Ishikawa (cell line): ENCODE measurements around the gene RABL3.

Experiments used
- CEBPB ChIP-seq: IDR thresholded peaks from 2 replicates; pipeline ENCODE4 v1.6.1; 2012
- CREB1 ChIP-seq: IDR thresholded peaks from 2 replicates; pipeline ENCODE4 v1.6.1; 2012; ENCODE audit warnings: low read depth
- EGR1 ChIP-seq: IDR thresholded peaks from 2 replicates; pipeline ENCODE4 v1.6.1; 2012
- EP300 ChIP-seq: IDR thresholded peaks from 2 replicates; pipeline ENCODE4 v1.6.1; 2012; ENCODE audit warnings: borderline replicate concordance
- FOXM1 ChIP-seq: IDR thresholded peaks from 2 replicates; pipeline ENCODE4 v1.6.1; 2012; ENCODE audit warnings: low read depth, borderline replicate concordance
- MAX ChIP-seq: IDR thresholded peaks from 2 replicates; pipeline ENCODE4 v1.6.1; 2012
- NFIC ChIP-seq: IDR thresholded peaks from 2 replicates; pipeline ENCODE4 v1.6.1; 2012
- RAD21 ChIP-seq: IDR thresholded peaks from 2 replicates; pipeline ENCODE4 v1.6.1; 2012; ENCODE audit warnings: low read depth
- TCF12 ChIP-seq: IDR thresholded peaks from 2 replicates; pipeline ENCODE4 v1.6.1; 2012; ENCODE audit warnings: low read depth
- TEAD4 ChIP-seq: IDR thresholded peaks from 2 replicates; pipeline ENCODE4 v1.6.1; 2012
- ZBTB7A ChIP-seq: IDR thresholded peaks from 2 replicates; pipeline ENCODE4 v1.6.1; 2012; ENCODE audit warnings: low read depth
- TF ChIP-seq, protein P1 (sequence below): IDR thresholded peaks from 2 replicates; pipeline ENCODE4 v1.6.1; 2012; ENCODE audit warnings: low read depth, mild to moderate bottlenecking
- TF ChIP-seq, protein P2 (sequence below): IDR thresholded peaks from 2 replicates; pipeline ENCODE4 v1.6.1; 2012

DNA sequence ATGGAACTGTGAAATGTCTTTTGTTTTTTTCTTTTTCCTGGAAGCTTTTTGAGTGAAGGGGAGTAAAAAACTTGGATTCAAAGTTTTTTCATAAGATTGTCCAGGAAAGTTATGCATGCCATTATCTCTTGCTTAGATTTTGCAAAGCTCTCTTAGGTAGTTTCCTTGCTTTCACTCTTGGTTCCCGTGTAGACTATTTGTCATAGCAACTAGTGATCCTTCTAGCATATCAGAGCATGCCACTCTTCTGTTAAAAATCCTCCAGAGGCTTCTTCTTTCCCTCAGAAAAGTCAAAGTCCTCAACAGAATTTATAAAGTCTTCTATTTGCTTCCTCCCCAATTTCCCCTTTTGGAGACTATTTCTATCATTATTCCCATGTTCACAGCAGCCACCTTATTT is 21.3 kb upstream of the RABL3 start:
- TF ChIP-seq, protein P1, sequence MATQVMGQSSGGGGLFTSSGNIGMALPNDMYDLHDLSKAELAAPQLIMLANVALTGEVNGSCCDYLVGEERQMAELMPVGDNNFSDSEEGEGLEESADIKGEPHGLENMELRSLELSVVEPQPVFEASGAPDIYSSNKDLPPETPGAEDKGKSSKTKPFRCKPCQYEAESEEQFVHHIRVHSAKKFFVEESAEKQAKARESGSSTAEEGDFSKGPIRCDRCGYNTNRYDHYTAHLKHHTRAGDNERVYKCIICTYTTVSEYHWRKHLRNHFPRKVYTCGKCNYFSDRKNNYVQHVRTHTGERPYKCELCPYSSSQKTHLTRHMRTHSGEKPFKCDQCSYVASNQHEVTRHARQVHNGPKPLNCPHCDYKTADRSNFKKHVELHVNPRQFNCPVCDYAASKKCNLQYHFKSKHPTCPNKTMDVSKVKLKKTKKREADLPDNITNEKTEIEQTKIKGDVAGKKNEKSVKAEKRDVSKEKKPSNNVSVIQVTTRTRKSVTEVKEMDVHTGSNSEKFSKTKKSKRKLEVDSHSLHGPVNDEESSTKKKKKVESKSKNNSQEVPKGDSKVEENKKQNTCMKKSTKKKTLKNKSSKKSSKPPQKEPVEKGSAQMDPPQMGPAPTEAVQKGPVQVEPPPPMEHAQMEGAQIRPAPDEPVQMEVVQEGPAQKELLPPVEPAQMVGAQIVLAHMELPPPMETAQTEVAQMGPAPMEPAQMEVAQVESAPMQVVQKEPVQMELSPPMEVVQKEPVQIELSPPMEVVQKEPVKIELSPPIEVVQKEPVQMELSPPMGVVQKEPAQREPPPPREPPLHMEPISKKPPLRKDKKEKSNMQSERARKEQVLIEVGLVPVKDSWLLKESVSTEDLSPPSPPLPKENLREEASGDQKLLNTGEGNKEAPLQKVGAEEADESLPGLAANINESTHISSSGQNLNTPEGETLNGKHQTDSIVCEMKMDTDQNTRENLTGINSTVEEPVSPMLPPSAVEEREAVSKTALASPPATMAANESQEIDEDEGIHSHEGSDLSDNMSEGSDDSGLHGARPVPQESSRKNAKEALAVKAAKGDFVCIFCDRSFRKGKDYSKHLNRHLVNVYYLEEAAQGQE, result no peak
- TF ChIP-seq ZBTB7A (no peak), RAD21 (no peak), CEBPB (no peak), TEAD4 (no peak), NFIC (no peak), CREB1 (no peak), MAX (no peak), TCF12 (no peak), EP300 (no peak), EGR1 (no peak), FOXM1 (no peak)
- TF ChIP-seq, protein P2, sequence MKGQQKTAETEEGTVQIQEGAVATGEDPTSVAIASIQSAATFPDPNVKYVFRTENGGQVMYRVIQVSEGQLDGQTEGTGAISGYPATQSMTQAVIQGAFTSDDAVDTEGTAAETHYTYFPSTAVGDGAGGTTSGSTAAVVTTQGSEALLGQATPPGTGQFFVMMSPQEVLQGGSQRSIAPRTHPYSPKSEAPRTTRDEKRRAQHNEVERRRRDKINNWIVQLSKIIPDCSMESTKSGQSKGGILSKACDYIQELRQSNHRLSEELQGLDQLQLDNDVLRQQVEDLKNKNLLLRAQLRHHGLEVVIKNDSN, result no peak
